Measurements from ENCODE around the gene PTPRN2. TPM values are rescaled to one million over a fixed set of nuclear protein-coding genes. Genes with fewer than 3 reads are reported as not detected.

PTPRN2 gene
- total RNA-seq, 4 donors from 2014 or later = 6.6 to 10.7 (median 8.2) TPM

DNA sequence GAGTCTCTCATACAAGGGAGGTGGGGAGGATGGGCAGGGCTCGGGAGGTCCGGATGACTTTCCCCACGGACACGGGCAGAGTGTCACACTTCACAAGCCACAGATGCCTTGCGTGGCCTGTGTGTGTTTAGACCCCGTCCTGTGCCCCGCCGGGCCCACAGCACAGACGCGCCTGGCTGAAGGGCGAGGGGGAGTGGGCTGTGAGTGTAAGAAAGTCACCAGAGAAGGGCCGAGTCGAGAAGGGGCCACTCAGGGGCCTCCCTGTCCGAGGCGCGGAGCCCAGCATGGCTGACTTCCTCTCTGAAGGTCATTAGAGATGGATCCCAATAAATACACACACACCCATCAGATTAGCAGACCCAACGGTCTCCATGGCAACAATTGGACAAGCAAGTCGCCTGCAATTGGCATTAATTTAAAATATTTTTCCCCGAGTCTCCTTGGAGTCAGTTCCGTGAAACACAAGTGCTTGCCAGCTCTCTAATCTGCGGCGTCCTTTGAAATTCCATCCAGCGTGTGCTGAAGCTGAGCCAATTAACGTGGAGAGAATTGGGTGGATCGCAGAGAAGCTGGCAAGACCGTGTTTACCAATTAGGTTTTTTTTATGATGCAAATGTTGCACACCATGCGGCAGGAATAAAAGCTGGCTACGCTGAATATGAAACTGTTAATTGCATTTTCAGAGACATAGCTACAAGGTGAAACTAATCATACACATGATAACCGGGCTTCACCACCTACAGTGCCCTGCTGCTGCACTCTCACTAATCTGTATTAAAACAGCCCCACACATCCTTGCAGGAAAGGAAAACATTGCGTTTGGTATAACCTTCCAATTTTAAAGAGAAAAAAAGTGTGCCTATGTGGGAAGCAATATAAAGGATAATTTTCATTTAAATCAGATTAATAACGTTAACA, 571.2 kb downstream of the PTPRN2 start:
- Histone ChIP-seq H3K27ac (peak overlapping the region in 1 of 4 donors; percentile 32), H3K9me3 (no peaks in the 10 kb centered on the region), H3K4me3 (peak overlapping the region in 2 of 4 donors; percentile 1 to 37), H3K36me3 (no peaks in the 10 kb centered on the region), H3K27me3 (no peaks in the 10 kb centered on the region), H3K4me1 (peaks cover 0 to 26% (median 7%) of the 10 kb centered on the region in 4 donors)
- no peak for DNase-seq (ENCODE audit: low spot score in 2 of 2)
- TF ChIP-seq CTCF (IDR thresholded peaks at IDR 0.05) (no peak), POLR2A (IDR thresholded peaks at IDR 0.05) (no peak)
- 22 to 34% methylated on average over 31 of the region's 31 CpGs for WGBS, 2 donors

DNA sequence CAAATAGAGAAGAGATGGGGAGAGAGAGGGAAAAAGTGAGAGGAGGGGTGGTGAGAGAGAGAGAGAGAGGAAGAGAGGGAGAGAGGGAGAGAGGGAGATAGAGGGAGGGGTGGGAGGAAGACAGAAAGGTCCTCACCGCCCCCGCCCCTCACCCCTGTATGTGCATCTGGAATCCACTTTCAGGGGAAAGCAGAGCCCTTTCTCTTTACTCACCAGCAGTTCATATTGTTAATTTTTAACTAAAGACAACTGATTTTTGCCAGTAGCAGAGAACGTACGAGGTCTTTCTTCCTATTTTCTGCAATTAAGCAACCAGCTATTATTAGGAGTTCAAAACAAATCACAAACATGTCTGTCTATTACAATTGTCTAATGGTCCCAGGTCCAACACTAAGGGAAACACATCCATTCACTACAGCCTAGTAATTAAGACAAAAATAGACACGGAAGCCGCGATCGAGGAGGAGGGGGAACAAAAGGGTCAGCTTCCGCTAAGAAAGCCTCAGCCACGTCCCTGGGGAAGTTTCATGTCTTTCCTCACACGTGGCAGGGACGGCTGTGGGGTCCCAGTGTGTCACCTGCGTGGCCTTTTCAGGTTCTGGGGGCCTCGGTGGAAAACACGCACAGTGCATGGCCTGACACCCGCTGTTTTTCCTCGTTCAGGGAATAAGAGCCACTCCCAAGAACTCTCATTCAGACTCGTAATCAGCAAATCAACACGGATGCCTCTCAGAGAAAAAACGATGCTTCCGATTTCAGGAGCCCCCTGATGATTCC, 572.0 kb downstream of the PTPRN2 start:
- Histone ChIP-seq H3K27ac (peak overlapping the region in 1 of 4 donors; percentile 32), H3K9me3 (no peaks in the 10 kb centered on the region), H3K4me1 (peaks cover 0 to 26% (median 7%) of the 10 kb centered on the region in 4 donors), H3K27me3 (no peaks in the 10 kb centered on the region), H3K36me3 (no peaks in the 10 kb centered on the region), H3K4me3 (peak overlapping the region in 2 of 4 donors; percentile 1 to 37)
- no peak for TF ChIP-seq CTCF (IDR thresholded peaks at IDR 0.05)
- TF ChIP-seq POLR2A (IDR thresholded peaks at IDR 0.05) = no peak
- no peak for TF ChIP-seq EP300 (IDR thresholded peaks at IDR 0.05)
- no peak for DNase-seq (ENCODE audit: low spot score in 2 of 2)
- WGBS, 2 donors = 19 to 20% methylated on average over 18 to 21 of the region's 21 CpGs

- Histone ChIP-seq H3K36me3 (no peaks in the 10 kb centered on the region), H3K4me3 (no peak overlapping the region), H3K27me3 (no peaks in the 10 kb centered on the region), H3K4me1 (peaks cover 0 to 26% (median 7%) of the 10 kb centered on the region in 4 donors), H3K27ac (no peak overlapping the region), H3K9me3 (no peaks in the 10 kb centered on the region)
- TF ChIP-seq EP300 (IDR thresholded peaks at IDR 0.05) (no peak), CTCF (IDR thresholded peaks at IDR 0.05) (no peak), POLR2A (IDR thresholded peaks at IDR 0.05) (no peak)
- 38 to 49% methylated on average over 3 of the region's 3 CpGs for WGBS, 2 donors
- no peak for DNase-seq (ENCODE audit: low spot score in 2 of 2)
Observed at GRCh38 chr7:158014976-158015375, 572.6 kb downstream of the PTPRN2 start.

DNA sequence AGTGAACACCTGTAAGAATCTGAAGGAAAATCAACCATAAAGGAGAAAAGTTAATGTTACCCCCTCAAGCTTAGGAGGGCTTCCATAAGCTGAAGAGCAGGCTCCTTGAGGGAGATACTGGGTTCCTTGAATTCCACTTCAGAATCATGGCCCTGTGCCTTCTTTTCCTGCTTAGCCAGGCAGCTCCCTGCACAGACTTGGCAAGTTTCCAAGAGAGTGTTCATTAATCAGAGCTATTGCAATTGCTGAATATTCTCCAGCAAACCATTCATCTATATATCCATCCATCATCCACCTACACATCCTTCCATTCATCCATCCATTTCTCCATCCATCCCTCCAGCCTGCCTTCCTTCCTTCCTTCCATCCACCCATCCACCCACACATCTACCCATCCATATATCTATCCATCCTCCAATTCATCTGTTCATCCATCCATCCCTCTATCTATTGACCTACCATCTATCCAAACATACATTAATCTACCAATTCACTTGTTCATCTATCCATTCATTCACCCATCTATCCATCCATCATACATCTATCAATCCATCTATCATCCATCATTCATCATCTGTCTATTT, 574.4 kb downstream of the PTPRN2 start:
- no peak for DNase-seq (ENCODE audit: low spot score in 2 of 2)
- TF ChIP-seq EP300 (IDR thresholded peaks at IDR 0.05) = no peak
- TF ChIP-seq CTCF (IDR thresholded peaks at IDR 0.05) = no peak
- TF ChIP-seq POLR2A (IDR thresholded peaks at IDR 0.05) = no peak
- H3K4me1 ChIP-seq = peaks cover 0 to 26% (median 7%) of the 10 kb centered on the region in 4 donors
- no peaks in the 10 kb centered on the region for H3K9me3 ChIP-seq
- no peak overlapping the region for H3K4me3 ChIP-seq
- H3K27me3 ChIP-seq = no peaks in the 10 kb centered on the region
- H3K27ac ChIP-seq = no peak overlapping the region
- H3K36me3 ChIP-seq = no peaks in the 10 kb centered on the region
